T-cell (primary cell): Measurements from ENCODE around the gene ZNF267. TPM values are rescaled to one million over a fixed set of nuclear protein-coding genes. Genes with fewer than 3 reads are reported as not detected.

Experiments
- ATAC-seq, 4 experiments: fragments of 200-7000 bp in 3 of 4; fragments of 150-1000 bp in 1 of 4; cut with Tn5 transposase; replicated peaks in 1 of 4; 1 replicate in 3 of 4; 2 replicates in 1 of 4; pipeline ENCODE4 v1.10.0; 2021; ENCODE audit warnings: moderate library complexity in 3 of 4, mild to moderate bottlenecking in 2 of 4, moderate number of reproducible peaks in 1 of 4
- CTCF ChIA-PET, 2 donors: fragments of 300-600 bp; sonication (Branson Sonifier 250); formaldehyde crosslinking; loops; one replicate each; lab custom pipeline; 2022; ENCODE audit warnings: antibody characterized with exemption in 2 of 2; lab: Charles Lee
- POLR2A ChIA-PET, 2 donors: fragments of 300-600 bp; sonication (Branson Sonifier 250); formaldehyde crosslinking; loops; one replicate each; lab custom pipeline; 2022; ENCODE audit warnings: antibody characterized with exemption in 2 of 2; lab: Charles Lee
- DNase-seq, 35 experiments: peaks; one replicate each; pipeline versions ENCODE4 v3.0.0 to v3.0.0-alpha.2; 2013 to 2023
- H3K27ac ChIP-seq: one replicate; pipeline ENCODE4 v1.5.1; 2013; ENCODE audit warnings: low read length
- H3K27me3 ChIP-seq, 2 experiments: replicated peaks in 1 of 2; 1 replicate in 1 of 2; 2 replicates in 1 of 2; pipeline versions ENCODE4 v1.6.1 to v1.7.0; 2013; ENCODE audit warnings: low read length in 1 of 2, mixed read lengths in 1 of 2; ENCODE audit not compliant: control insufficient read depth in 2 of 2, insufficient read depth in 2 of 2; ENCODE audit errors: extremely low read depth in 1 of 2
- H3K36me3 ChIP-seq, 2 donors: 1 replicate in 1 of 2; 2 replicates in 1 of 2; pipeline versions ENCODE4 v1.6.1 to v1.7.0; 2013; ENCODE audit warnings: low read length in 1 of 2; ENCODE audit not compliant: control insufficient read depth in 2 of 2, insufficient read depth in 1 of 2; ENCODE audit errors: extremely low read depth in 1 of 2
- H3K4me1 ChIP-seq, 2 experiments: 1 replicate in 1 of 2; 2 replicates in 1 of 2; pipeline versions ENCODE4 v1.6.1 to v1.7.0; 2013; ENCODE audit warnings: low read length in 2 of 2, mixed read lengths in 1 of 2; ENCODE audit not compliant: insufficient read depth in 2 of 2, control insufficient read depth in 1 of 2; ENCODE audit errors: extremely low read depth in 1 of 2
- H3K4me3 ChIP-seq, 2 donors: 1 replicate in 1 of 2; 2 replicates in 1 of 2; pipeline versions ENCODE4 v1.5.1 to v1.7.0; 2013; ENCODE audit warnings: mild to moderate bottlenecking in 2 of 2, low read length in 1 of 2, moderate library complexity in 1 of 2; ENCODE audit not compliant: control insufficient read depth in 1 of 2; ENCODE audit errors: extremely low read depth in 1 of 2
- H3K9me3 ChIP-seq: 2 replicates; pipeline ENCODE4 v1.7.0; 2013
- H3K27ac Mint-ChIP-seq, 2 donors: one replicate each; pipeline ENCODE4 v1.8.0; 2020 to 2021; ENCODE audit warnings: mild to moderate bottlenecking in 2 of 2, mixed read lengths in 2 of 2
- H3K27me3 Mint-ChIP-seq, 2 donors: one replicate each; pipeline ENCODE4 v1.8.0; 2021 to 2022; ENCODE audit warnings: mixed read lengths in 2 of 2
- H3K36me3 Mint-ChIP-seq: one replicate; pipeline ENCODE4 v1.8.0; 2021; ENCODE audit warnings: mixed read lengths
- H3K4me1 Mint-ChIP-seq, 3 donors: one replicate each; pipeline ENCODE4 v1.8.0; 2020 to 2022; ENCODE audit warnings: mixed read lengths in 3 of 3, mild to moderate bottlenecking in 1 of 3
- H3K4me3 Mint-ChIP-seq, 3 donors: one replicate each; pipeline ENCODE4 v1.8.0; 2020 to 2022; ENCODE audit warnings: mild to moderate bottlenecking in 3 of 3, mixed read lengths in 3 of 3, moderate library complexity in 3 of 3
- H3K9me3 Mint-ChIP-seq, 3 donors: one replicate each; pipeline ENCODE4 v1.8.0; 2020 to 2022; ENCODE audit warnings: mixed read lengths in 3 of 3
- WGBS: methylation state at CpG from one replicate; pipeline ENCODE4 v1.1.5; 2013; ENCODE audit warnings: missing lambda C conversion rate; ENCODE audit not compliant: insufficient coverage; 5-methylcytosine and 5-hydroxymethylcytosine counted together
- total RNA-seq, 35 experiments: library from RNA in 6 of 35; stranded (reverse) in 6 of 35; fragments of 120-200 nt in 1 of 35; gene quantifications; one replicate each; pipeline versions ENCODE4 v1.2.1 to v1.2.4 and lab custom pipeline; 2013 to 2026

Gene ZNF267
- total RNA-seq, 5 donors from 2014 or later (not counting 1 experiment from before 2014, with no cell fraction given), result 35.0 to 46.9 (median 43.5) TPM

DNA sequence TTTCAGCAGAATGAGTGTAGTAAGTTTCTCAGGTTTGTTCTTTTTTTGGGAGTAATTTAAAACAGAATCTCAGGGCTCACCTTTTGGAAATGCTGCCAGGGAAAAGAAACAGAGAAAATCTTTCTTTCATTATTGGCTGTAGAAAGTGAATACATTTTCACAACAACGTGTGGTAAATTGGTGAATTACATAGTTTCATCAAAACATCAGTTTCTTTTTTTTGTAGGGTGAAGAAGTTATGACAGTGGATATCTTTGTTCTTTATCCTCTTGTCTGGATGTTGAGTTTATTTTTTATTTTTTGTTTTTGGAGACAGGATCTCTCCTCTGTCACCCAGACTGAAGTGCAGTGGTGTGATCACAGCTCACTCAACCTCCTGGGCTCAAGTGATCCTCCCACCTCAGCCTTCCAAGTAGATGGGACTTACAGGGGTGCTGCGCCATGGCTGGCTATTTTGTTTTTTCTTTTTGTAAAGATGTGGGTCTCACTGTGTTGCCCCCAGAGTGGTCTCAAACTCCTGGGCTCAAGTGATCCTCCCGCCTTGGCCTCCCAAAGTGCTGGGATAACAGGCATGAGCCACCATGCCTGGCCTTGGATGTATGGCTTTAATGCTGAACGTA is 2.4 kb downstream of the ZNF267 start:
- peak overlapping the region; percentile 92 to 96 (median 96) for H3K4me3 Mint-ChIP-seq
- H3K36me3 ChIP-seq, result peaks cover 0 to 14% of the 10 kb centered on the region in 2 donors
- ATAC-seq (no peak), DNase-seq (peak in 1 of 35 experiments; percentile 28)
- ChIA-PET CTCF (no interaction called here), POLR2A (no interaction called here)
- H3K4me1 Mint-ChIP-seq, result peaks cover 73 to 87% (median 87%) of the 10 kb centered on the region in 3 donors
- no peaks in the 10 kb centered on the region for H3K27me3 ChIP-seq
- peak overlapping the region; percentile 90 for H3K27ac ChIP-seq
- no peaks in the 10 kb centered on the region for H3K27me3 Mint-ChIP-seq
- H3K27ac Mint-ChIP-seq, result peak overlapping the region; percentile 96 to 97
- H3K4me3 ChIP-seq, result no peak overlapping the region
- peaks cover 36 to 69% of the 10 kb centered on the region in 2 experiments for H3K4me1 ChIP-seq
- WGBS, result no CpG with 5 or more reads among the region's 4 CpGs
- peaks cover 52% of the 10 kb centered on the region for H3K36me3 Mint-ChIP-seq
- no peaks in the 10 kb centered on the region for H3K9me3 Mint-ChIP-seq
- no peaks in the 10 kb centered on the region for H3K9me3 ChIP-seq

DNA sequence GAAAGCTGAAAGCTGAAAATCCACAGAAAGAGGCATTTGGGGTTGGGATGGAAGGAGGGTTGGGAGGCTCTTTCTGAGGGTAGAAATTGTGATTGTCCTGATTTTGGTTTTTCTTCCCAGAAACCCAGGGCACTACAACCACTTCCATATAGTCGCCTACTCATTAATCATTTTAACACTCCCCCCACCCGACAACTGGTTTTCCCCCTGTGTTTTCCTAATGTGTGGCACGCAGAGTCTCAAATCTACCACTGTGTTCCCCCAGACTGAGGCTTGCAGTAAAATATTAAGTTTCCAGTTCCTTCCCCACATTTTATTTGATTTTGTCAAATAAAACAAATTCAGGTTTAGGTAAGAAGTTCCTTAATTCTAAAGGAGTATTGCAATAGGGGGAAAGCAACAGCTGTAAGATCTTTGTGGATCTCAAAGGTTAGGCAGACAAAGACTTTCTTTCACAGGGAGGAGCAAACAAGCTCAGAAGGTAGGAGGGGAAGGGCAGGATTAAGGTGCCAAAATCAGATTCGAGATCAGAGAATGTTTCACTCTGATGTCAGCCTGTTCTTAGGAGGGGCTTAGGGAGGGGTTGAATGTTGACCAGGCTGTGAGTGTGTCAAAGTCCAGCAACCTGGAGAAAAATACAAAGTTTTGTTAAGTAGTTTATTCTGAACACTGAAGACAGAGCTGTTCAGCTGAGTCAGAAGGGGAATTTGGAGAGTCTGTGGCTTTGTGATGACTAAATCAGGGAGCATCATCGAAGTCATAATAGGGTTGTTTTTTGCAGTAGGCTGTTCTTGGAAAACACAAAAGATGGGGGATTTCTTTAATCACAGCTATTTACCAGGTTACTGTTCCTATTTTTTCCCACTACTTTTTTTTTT is 3.6 kb downstream of the ZNF267 start:
- Mint-ChIP-seq H3K27me3 (no peaks in the 10 kb centered on the region), H3K36me3 (peaks cover 55% of the 10 kb centered on the region), H3K4me1 (peaks cover 83 to 89% (median 86%) of the 10 kb centered on the region in 3 donors), H3K9me3 (no peaks in the 10 kb centered on the region), H3K4me3 (peak overlapping the region; percentile 92 to 96 (median 96)), H3K27ac (peak overlapping the region; percentile 96 to 97)
- ChIA-PET POLR2A (interaction anchor here in 1 of 2 donors (0.6 kb wide), 1 partner anchor 416 kb away, joined by 5 read pairs; no protein-coding TSS in a partner anchor), CTCF (interaction anchor here in 1 of 2 donors (0.8 to 2.7 kb wide), 3 partner anchors 8 to 72 kb away, joined by 3 to 22 read pairs (median 3); no protein-coding TSS in a partner anchor)
- Histone ChIP-seq H3K27me3 (no peaks in the 10 kb centered on the region), H3K4me3 (no peak overlapping the region), H3K4me1 (peaks cover 39 to 66% of the 10 kb centered on the region in 2 experiments), H3K9me3 (no peaks in the 10 kb centered on the region), H3K36me3 (peaks cover 0 to 23% of the 10 kb centered on the region in 2 donors), H3K27ac (peak overlapping the region; percentile 90)
- peak in 14 of 35 experiments; percentile 13 to 82 (median 32) for DNase-seq
- 0% methylated on average over 1 of the region's 5 CpGs for WGBS
- ATAC-seq, result peak; percentile 51 to 62 (median 54)

DNA sequence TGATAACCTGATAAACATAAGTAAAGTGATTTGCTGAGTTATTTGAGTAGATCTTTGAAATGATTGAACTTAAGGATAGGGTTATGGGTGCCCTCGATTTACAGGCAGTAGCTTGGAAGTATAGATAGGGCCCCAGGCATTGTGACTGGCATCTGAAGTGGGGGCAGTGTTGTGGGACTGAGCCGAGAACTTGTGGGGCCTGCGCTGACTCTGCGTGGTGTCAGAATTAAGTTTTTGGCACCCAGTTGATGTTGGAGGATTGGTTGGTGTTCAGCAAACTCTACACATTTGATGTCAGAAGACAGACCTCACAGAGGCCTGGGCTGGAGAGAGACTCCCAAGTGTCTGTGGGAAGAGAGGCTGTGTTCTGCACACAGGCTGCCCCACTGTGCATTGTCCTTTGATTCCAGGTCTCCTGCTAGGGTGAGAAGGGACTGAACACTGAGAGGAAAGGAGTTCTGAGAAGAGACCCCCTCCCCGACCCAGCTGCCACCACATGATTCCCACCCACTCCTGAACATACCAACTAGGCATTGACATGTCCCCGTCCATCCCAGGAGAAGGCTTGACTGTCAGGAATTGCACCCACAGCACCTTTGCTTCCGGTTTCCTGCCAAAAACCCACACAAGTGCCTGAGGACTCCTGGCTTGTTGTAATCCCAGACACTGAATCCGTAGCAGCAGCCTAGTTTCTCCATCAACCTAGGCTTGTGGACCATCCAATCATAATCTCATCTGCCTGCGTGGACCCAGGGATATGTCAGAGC is 4.5 kb downstream of the ZNF267 start:
- ChIA-PET CTCF (interaction anchor here in 1 of 2 donors (0.6 to 2.7 kb wide), 4 partner anchors 9 to 422 kb away, joined by 3 to 22 read pairs (median 4); no protein-coding TSS in a partner anchor), POLR2A (no interaction called here)
- no peaks in the 10 kb centered on the region for H3K27me3 ChIP-seq
- peaks cover 85 to 88% (median 87%) of the 10 kb centered on the region in 3 donors for H3K4me1 Mint-ChIP-seq
- peak in 1 of 4 experiments; percentile 2 for ATAC-seq
- 63% methylated on average over 6 of the region's 9 CpGs for WGBS
- H3K4me3 ChIP-seq, result no peak overlapping the region
- H3K4me3 Mint-ChIP-seq, result peak overlapping the region; percentile 92 to 96 (median 96)
- no peaks in the 10 kb centered on the region for H3K9me3 Mint-ChIP-seq
- peak overlapping the region; percentile 86 for H3K27ac ChIP-seq
- peak overlapping the region; percentile 96 to 97 for H3K27ac Mint-ChIP-seq
- DNase-seq, result peak in 1 of 35 experiments; percentile 9
- H3K36me3 Mint-ChIP-seq, result peaks cover 60% of the 10 kb centered on the region
- peaks cover 39 to 57% of the 10 kb centered on the region in 2 experiments for H3K4me1 ChIP-seq
- no peaks in the 10 kb centered on the region for H3K9me3 ChIP-seq
- no peaks in the 10 kb centered on the region for H3K27me3 Mint-ChIP-seq
- peaks cover 0 to 25% of the 10 kb centered on the region in 2 donors for H3K36me3 ChIP-seq

DNA sequence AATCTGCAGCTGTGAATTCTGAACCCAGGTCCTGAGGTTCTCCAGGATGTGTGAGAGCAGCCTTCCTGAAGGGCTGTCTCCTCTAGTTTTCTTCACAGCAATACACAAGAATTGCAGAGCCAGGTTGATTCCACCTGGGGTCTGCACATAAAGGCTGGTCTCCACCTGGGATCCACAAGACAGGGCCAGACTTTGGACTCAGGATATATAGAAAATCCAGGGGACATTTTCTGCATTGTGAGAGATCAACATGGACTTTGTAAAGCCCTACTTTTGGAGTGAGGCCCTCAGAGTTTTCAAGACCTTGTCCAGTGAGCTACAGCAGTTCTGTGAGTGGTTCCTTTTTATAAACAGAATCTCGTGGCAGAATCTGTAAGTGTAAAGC is 6.3 kb downstream of the ZNF267 start:
- CTCF ChIA-PET, result interaction anchor here in 1 of 2 donors (0.8 kb wide), 1 partner anchor 19 kb away, joined by 3 read pairs; no protein-coding TSS in a partner anchor
- peaks cover 29 to 47% of the 10 kb centered on the region in 2 experiments for H3K4me1 ChIP-seq

DNA sequence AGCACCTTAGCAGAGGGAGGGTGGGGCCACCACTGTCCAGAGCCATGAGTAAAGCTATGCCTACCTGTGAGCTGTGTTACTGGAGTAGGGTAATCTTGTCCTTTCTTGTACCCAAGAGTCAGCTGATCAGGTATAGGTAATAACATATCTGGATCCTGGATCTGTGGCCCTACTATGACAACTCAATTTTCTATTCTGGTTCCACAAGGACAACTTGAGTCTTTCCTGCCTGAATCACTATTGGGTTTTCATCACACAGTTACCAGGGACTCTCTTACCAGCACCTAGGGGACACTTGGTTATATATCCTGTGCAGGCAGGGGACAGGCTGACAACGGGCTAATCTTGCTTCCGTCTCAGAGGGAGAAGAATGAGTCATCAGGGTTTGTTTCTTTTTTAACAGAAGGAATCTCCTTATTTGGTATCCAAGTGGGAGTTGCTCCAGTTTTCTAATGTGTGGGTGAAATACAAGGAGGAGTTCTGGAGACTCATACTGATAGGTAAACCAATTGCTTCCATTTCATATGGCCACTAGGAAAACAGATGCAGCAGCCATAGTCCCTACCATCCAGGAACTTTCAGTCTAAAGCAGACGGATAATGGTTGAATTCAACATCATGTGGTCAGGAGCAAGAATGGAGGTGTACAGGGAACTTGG is 6.8 kb downstream of the ZNF267 start:
- CTCF ChIA-PET, result interaction anchor here (0.7 to 1.4 kb wide), 3 partner anchors 11 to 19 kb away, joined by 3 to 5 read pairs (median 3); no protein-coding TSS in a partner anchor
- H3K27ac Mint-ChIP-seq, result peak overlapping the region; percentile 96 to 97
- H3K27me3 Mint-ChIP-seq, result no peaks in the 10 kb centered on the region
- peak overlapping the region; percentile 27 to 59 (median 43) for H3K4me3 Mint-ChIP-seq
- no peaks in the 10 kb centered on the region for H3K27me3 ChIP-seq
- peaks cover 61% of the 10 kb centered on the region for H3K36me3 Mint-ChIP-seq
- ATAC-seq (peak; percentile 41 to 79 (median 62)), DNase-seq (peak in 5 of 35 experiments; percentile 11 to 59 (median 29))
- H3K9me3 Mint-ChIP-seq, result no peaks in the 10 kb centered on the region
- peaks cover 72 to 91% (median 86%) of the 10 kb centered on the region in 3 donors for H3K4me1 Mint-ChIP-seq
- H3K36me3 ChIP-seq, result peaks cover 5 to 43% of the 10 kb centered on the region in 2 donors
- H3K27ac ChIP-seq, result peak overlapping the region; percentile 22
- no peak overlapping the region for H3K4me3 ChIP-seq
- 0% methylated on average over 2 of the region's 3 CpGs for WGBS
- H3K9me3 ChIP-seq, result no peaks in the 10 kb centered on the region
- H3K4me1 ChIP-seq, result peaks cover 25 to 42% of the 10 kb centered on the region in 2 experiments
- POLR2A ChIA-PET, result interaction anchor here in 1 of 2 donors (0.8 kb wide), 1 partner anchor 11 kb away, joined by 5 read pairs; no protein-coding TSS in a partner anchor

More for the DNA sequence above, 6.3 kb downstream of the ZNF267 start:
- H3K36me3 ChIP-seq, result peaks cover 0 to 38% of the 10 kb centered on the region in 2 donors
- Mint-ChIP-seq H3K9me3 (no peaks in the 10 kb centered on the region), H3K27me3 (no peaks in the 10 kb centered on the region), H3K4me3 (peak overlapping the region in 2 of 3 donors; percentile 43 to 59), H3K36me3 (peaks cover 61% of the 10 kb centered on the region), H3K27ac (peak overlapping the region; percentile 96 to 97), H3K4me1 (peaks cover 77 to 91% (median 86%) of the 10 kb centered on the region in 3 donors)
- no peak overlapping the region for H3K4me3 ChIP-seq
- ATAC-seq (no peak), DNase-seq (no peak)
- 20% methylated on average over 1 of the region's 1 CpG for WGBS
- H3K27me3 ChIP-seq, result no peaks in the 10 kb centered on the region
- H3K9me3 ChIP-seq, result no peaks in the 10 kb centered on the region
- POLR2A ChIA-PET, result no interaction called here
- peak overlapping the region; percentile 22 for H3K27ac ChIP-seq
